Measurements from ENCODE around the gene PDE4D. TPM values are rescaled to one million over a fixed set of nuclear protein-coding genes. Genes with fewer than 3 reads are reported as not detected.

The PDE4D gene
- total RNA-seq, 1 experiment from 2014 or later: 6.5 TPM

GRCh38 chr5:59198365-59198764 is 695.2 kb downstream of the PDE4D start:
- DNase-seq (ENCODE audit: low spot score): no peak
- no TSS peak for BruUV-seq (replicated peaks)
- intact Hi-C loops (cut with micrococcal nuclease; ENCODE audit: unreplicated experiment): loop anchor here (10.0 kb wide), 1 partner anchor 296 kb away; no protein-coding TSS in a partner anchor

GRCh38 chr5:59197911-59198310 is 695.6 kb downstream of the PDE4D start:
- Histone ChIP-seq H3K36me3 (ENCODE audit: insufficient read depth, low read length, poor library complexity, severe bottlenecking) (no peaks in the 10 kb centered on the region), H3K27ac (ENCODE audit: low read depth, low read length, poor library complexity, severe bottlenecking) (no peak overlapping the region), H3K4me1 (ENCODE audit: insufficient read depth, low read length, poor library complexity, severe bottlenecking) (no peaks in the 10 kb centered on the region), H3K9me3 (ENCODE audit: low read depth, low read length, poor library complexity, severe bottlenecking) (peaks cover 3% of the 10 kb centered on the region), H3K4me3 (ENCODE audit: low read depth, low read length, poor library complexity, severe bottlenecking) (no peak overlapping the region), H3K27me3 (replicated peaks; ENCODE audit: insufficient read depth, low read depth, low read length, poor library complexity) (no peaks in the 10 kb centered on the region)
- TF ChIP-seq EZH2 (IDR thresholded peaks at IDR 0.05; ENCODE audit: borderline replicate concordance, low read depth, low read length, poor library complexity, severe bottlenecking) (no peak), CTCF (conservative IDR thresholded peaks at IDR 0.05; ENCODE audit: low read depth, low read length) (no peak)
- no peak for DNase-seq (ENCODE audit: low spot score)
- CTCF ChIA-PET: no interaction called here
- no TSS peak for BruUV-seq (replicated peaks)
- intact Hi-C loops (cut with micrococcal nuclease; ENCODE audit: unreplicated experiment): loop anchor here (10.0 kb wide), 1 partner anchor 297 kb away; no protein-coding TSS in a partner anchor
- POLR2A ChIA-PET (ENCODE audit: low non-redundant PET): no interaction called here

More at GRCh38 chr5:59198365-59198764, 695.2 kb downstream of the PDE4D start:
- ChIA-PET POLR2A (ENCODE audit: low non-redundant PET) (no interaction called here), CTCF (no interaction called here)
- Histone ChIP-seq H3K4me1 (ENCODE audit: insufficient read depth, low read length, poor library complexity, severe bottlenecking) (no peaks in the 10 kb centered on the region), H3K27me3 (replicated peaks; ENCODE audit: insufficient read depth, low read depth, low read length, poor library complexity) (no peaks in the 10 kb centered on the region), H3K27ac (ENCODE audit: low read depth, low read length, poor library complexity, severe bottlenecking) (no peak overlapping the region), H3K9me3 (ENCODE audit: low read depth, low read length, poor library complexity, severe bottlenecking) (peaks cover 3% of the 10 kb centered on the region), H3K4me3 (ENCODE audit: low read depth, low read length, poor library complexity, severe bottlenecking) (no peak overlapping the region), H3K36me3 (ENCODE audit: insufficient read depth, low read length, poor library complexity, severe bottlenecking) (no peaks in the 10 kb centered on the region)
- TF ChIP-seq CTCF (conservative IDR thresholded peaks at IDR 0.05; ENCODE audit: low read depth, low read length) (no peak), EZH2 (IDR thresholded peaks at IDR 0.05; ENCODE audit: borderline replicate concordance, low read depth, low read length, poor library complexity, severe bottlenecking) (no peak)

GRCh38 chr5:59193616-59194319 is 699.8 kb downstream of the PDE4D start:
- Histone ChIP-seq H3K4me3 (ENCODE audit: low read depth, low read length, poor library complexity, severe bottlenecking) (no peak overlapping the region), H3K27ac (ENCODE audit: low read depth, low read length, poor library complexity, severe bottlenecking) (no peak overlapping the region), H3K9me3 (ENCODE audit: low read depth, low read length, poor library complexity, severe bottlenecking) (no peaks in the 10 kb centered on the region), H3K27me3 (replicated peaks; ENCODE audit: insufficient read depth, low read depth, low read length, poor library complexity) (peaks cover 10% of the 10 kb centered on the region), H3K36me3 (ENCODE audit: insufficient read depth, low read length, poor library complexity, severe bottlenecking) (no peaks in the 10 kb centered on the region), H3K4me1 (ENCODE audit: insufficient read depth, low read length, poor library complexity, severe bottlenecking) (peaks cover under 1% of the 10 kb centered on the region)
- intact Hi-C loops (cut with micrococcal nuclease; ENCODE audit: unreplicated experiment): loop anchor here (10.0 kb wide), 1 partner anchor 301 kb away; no protein-coding TSS in a partner anchor
- ChIA-PET POLR2A (ENCODE audit: low non-redundant PET) (no interaction called here), CTCF (no interaction called here)
- DNase-seq (ENCODE audit: low spot score): no peak
- TF ChIP-seq EZH2 (IDR thresholded peaks at IDR 0.05; ENCODE audit: borderline replicate concordance, low read depth, low read length, poor library complexity, severe bottlenecking): no peak
- no TSS peak for BruUV-seq (replicated peaks)
